A549 (cell line): ENCODE data around the gene TTC7B. TPM values are rescaled to one million over a fixed set of nuclear protein-coding genes. Genes with fewer than 3 reads are reported as not detected.

ENCODE experiments used
- ATAC-seq, 2 experiments: fragments of 200-7000 bp in 1 of 2; fragments of >200 bp in 1 of 2; cut with Nextera tagmentation in 1 of 2; cut with Tn5 transposase in 1 of 2; 3 replicates each; pipeline versions ENCODE4 v1.8.0 to v1.9.1; 2018 to 2020; ENCODE audit warnings: mild to moderate bottlenecking in 1 of 2, moderate library complexity in 1 of 2
- CTCF ChIA-PET: fragments of 300-600 bp; sonication (Branson Sonifier 250); formaldehyde crosslinking; extraction: SDS; loops from one replicate; lab custom pipeline; 2021; ENCODE audit warnings: antibody characterized with exemption, inconsistent platforms; lab: Yijun Ruan, JAX
- POLR2A ChIA-PET: fragments of 350-600 bp; formaldehyde crosslinking; extraction: SDS; loops from one replicate; lab custom pipeline; 2021; ENCODE audit warnings: antibody characterized with exemption, inconsistent platforms; lab: Yijun Ruan, JAX
- DNase-seq, 2 experiments: peaks; one replicate each; pipeline versions ENCODE4 v3.0.0 to v3.0.0-alpha.2; 2011 to 2016; ENCODE audit warnings: low read depth in 1 of 2, low spot score in 1 of 2
- FAIRE-seq: peaks from 2 replicates; lab custom pipeline; 2011; peaks lifted over from hg19 to GRCh38; lab: Jason Lieb, UNC
- H3K27ac ChIP-seq, 2 experiments: fragments of >200 bp; sonication (Bioruptor Twin); formaldehyde crosslinking; 3 replicates each; pipeline ENCODE4 v1.5.1; 2016 to 2017
- H3K4me1 ChIP-seq: fragments of >200 bp; sonication (Bioruptor Twin); formaldehyde crosslinking; 3 replicates; pipeline ENCODE4 v1.6.1; 2016
- H3K4me2 ChIP-seq: fragments of >200 bp; sonication (Bioruptor Twin); formaldehyde crosslinking; 3 replicates; pipeline ENCODE4 v1.6.1; 2016
- H3K4me3 ChIP-seq: fragments of >200 bp; sonication (Bioruptor Twin); formaldehyde crosslinking; 3 replicates; pipeline ENCODE4 v1.5.1; 2016
- H3K9me3 ChIP-seq: fragments of >200 bp; sonication (Bioruptor Twin); formaldehyde crosslinking; 3 replicates; pipeline ENCODE4 v1.6.1; 2016
- BHLHE40 ChIP-seq: IDR thresholded peaks from 2 replicates; pipeline ENCODE4 v1.6.1; 2012; ENCODE audit warnings: low read depth, low read length, inconsistent platforms
- CBX2 ChIP-seq: fragments of 200-600 bp; sonication (generic); IDR thresholded peaks from 2 replicates; pipeline ENCODE4 v1.6.1; 2016; ENCODE audit warnings: low read depth, mild to moderate bottlenecking, borderline replicate concordance
- CBX8 ChIP-seq: fragments of 200-600 bp; sonication (generic); IDR thresholded peaks from 2 replicates; pipeline ENCODE4 v1.6.1; 2016
- CEBPB ChIP-seq, 2 experiments: fragments of >200 bp in 1 of 2; sonication (Bioruptor Twin) in 1 of 2; formaldehyde crosslinking in 1 of 2; IDR thresholded peaks; 2 replicates each; pipeline ENCODE4 v1.6.1; 2012 to 2016
- ESRRA ChIP-seq: fragments of 150-350 bp; IDR thresholded peaks from 2 replicates; pipeline ENCODE4 v1.6.1; 2014; ENCODE audit warnings: mild to moderate bottlenecking, low read length, borderline replicate concordance
- HDAC2 ChIP-seq: fragments of 200-600 bp; sonication (generic); IDR thresholded peaks from 2 replicates; pipeline ENCODE4 v1.6.1; 2016
- HES2 ChIP-seq: fragments of >200 bp; sonication (Bioruptor Twin); formaldehyde crosslinking; IDR thresholded peaks from 2 replicates; pipeline ENCODE4 v1.6.1; 2016
- HEYL ChIP-seq: fragments of 250-450 bp; sonication (Bioruptor Pico); IDR thresholded peaks from 2 replicates; pipeline ENCODE4 v1.8.0; 2021; ENCODE audit warnings: mild to moderate bottlenecking, moderate library complexity
- HOXA7 ChIP-seq: fragments of 250-450 bp; sonication (Bioruptor Pico); IDR thresholded peaks from 2 replicates; pipeline ENCODE4 v1.5.0; 2020; ENCODE audit warnings: mild to moderate bottlenecking, moderate library complexity
- HOXB5 ChIP-seq: fragments of 250-450 bp; sonication (Bioruptor Pico); IDR thresholded peaks from 2 replicates; pipeline ENCODE4 v1.5.0; 2020; ENCODE audit warnings: mild to moderate bottlenecking, moderate library complexity
- JUN ChIP-seq, 2 experiments: fragments of >200 bp; sonication (Bioruptor Twin); formaldehyde crosslinking; IDR thresholded peaks; 2 replicates in 1 of 2; 3 replicates in 1 of 2; pipeline ENCODE4 v1.6.1; 2016 to 2017
- JUNB ChIP-seq: fragments of >200 bp; sonication (Bioruptor Twin); formaldehyde crosslinking; IDR thresholded peaks from 2 replicates; pipeline ENCODE4 v1.6.1; 2016
- KDM5A ChIP-seq: fragments of 200-600 bp; sonication (generic); IDR thresholded peaks from 2 replicates; pipeline ENCODE4 v1.6.1; 2016; ENCODE audit warnings: antibody characterized with exemption, mild to moderate bottlenecking
- MAFK ChIP-seq: fragments of 450-650 bp; IDR thresholded peaks from 2 replicates; pipeline ENCODE4 v1.6.1; 2014; ENCODE audit not compliant: partially characterized antibody
- MAZ ChIP-seq: fragments of 150-350 bp; IDR thresholded peaks from 2 replicates; pipeline ENCODE4 v1.6.1; 2014; ENCODE audit warnings: antibody characterized with exemption, low read depth, low read length, borderline replicate concordance
- MYC ChIP-seq: IDR thresholded peaks from 2 replicates; pipeline ENCODE4 v1.6.1; 2012; ENCODE audit warnings: mild to moderate bottlenecking, inconsistent platforms, low read length, improper control_type of control experiment, borderline replicate concordance
- NFE2L2 ChIP-seq: fragments of 150-350 bp; conservative IDR thresholded peaks from 2 replicates; pipeline ENCODE4 v1.6.1; 2014; ENCODE audit warnings: low read length
- NPAS2 ChIP-seq: fragments of 250-450 bp; sonication (Bioruptor Pico); IDR thresholded peaks from 2 replicates; pipeline ENCODE4 v1.8.0; 2022; ENCODE audit warnings: mild to moderate bottlenecking, moderate library complexity, borderline replicate concordance
- NR3C1 ChIP-seq: fragments of >200 bp; sonication (Bioruptor Twin); formaldehyde crosslinking; IDR thresholded peaks from 3 replicates; pipeline ENCODE4 v1.6.1; 2017
- PHF8 ChIP-seq: fragments of 200-600 bp; sonication (generic); IDR thresholded peaks from 2 replicates; pipeline ENCODE4 v1.6.1; 2016; ENCODE audit warnings: low read depth, mild to moderate bottlenecking, antibody characterized with exemption, moderate library complexity, borderline replicate concordance
- POLR2A ChIP-seq: IDR thresholded peaks from 2 replicates; pipeline ENCODE4 v1.6.1; 2012; ENCODE audit warnings: mild to moderate bottlenecking, low read length
- POLR2AphosphoS2 ChIP-seq: conservative IDR thresholded peaks from 2 replicates; pipeline ENCODE4 v1.6.1; 2012; ENCODE audit warnings: low read length, improper control_type of control experiment, inconsistent platforms
- RAD21 ChIP-seq, 2 experiments: fragments of >200 bp in 1 of 2; sonication (Bioruptor Twin) in 1 of 2; formaldehyde crosslinking in 1 of 2; IDR thresholded peaks in 1 of 2; conservative IDR thresholded peaks in 1 of 2; 2 replicates in 1 of 2; 3 replicates in 1 of 2; pipeline ENCODE4 v1.6.1; 2012 to 2018; ENCODE audit warnings: inconsistent platforms in 1 of 2
- USF2 ChIP-seq: fragments of 450-650 bp; IDR thresholded peaks from 2 replicates; pipeline ENCODE4 v1.6.1; 2014; ENCODE audit warnings: antibody characterized with exemption
- ZNF302 ChIP-seq: fragments of 250-450 bp; sonication (Bioruptor Pico); IDR thresholded peaks from 2 replicates; pipeline ENCODE4 v1.9.0; 2021; ENCODE audit warnings: inconsistent platforms, mild to moderate bottlenecking, moderate library complexity
- WGBS: methylation state at CpG from one replicate; pipeline ENCODE4 v1.1.6; 2017; ENCODE audit errors: missing lambda C conversion rate; 5-methylcytosine and 5-hydroxymethylcytosine counted together
- polyA plus RNA-seq, 4 experiments: library from polyadenylated mRNA; depleted of rRNA in 3 of 4; stranded (reverse); fragments of >200 nt; fragmentation: RNase III in 1 of 4; extraction: RNeasy Plus Mini Kit Qiagen cat#74134 plus additional on column Dnase treatment in 1 of 4; gene quantifications; 2 replicates in 3 of 4; 3 replicates in 1 of 4; pipeline ENCODE4 v1.2.3, GENCODE V29; 2011 to 2017
- TF ChIP-seq, protein P1 (sequence below): fragments of >200 bp; sonication (Bioruptor Twin); formaldehyde crosslinking; IDR thresholded peaks from 3 replicates; pipeline ENCODE4 v1.6.1; 2016
- TF ChIP-seq, protein P2 (sequence below): fragments of 200-600 bp; sonication (generic); IDR thresholded peaks from 2 replicates; pipeline ENCODE4 v1.6.1; 2016; ENCODE audit warnings: antibody characterized with exemption, mild to moderate bottlenecking, moderate library complexity
- TF ChIP-seq, protein P3 (sequence below): fragments of 250-450 bp; sonication (Bioruptor Pico); IDR thresholded peaks from 2 replicates; pipeline ENCODE4 v1.5.0; 2021; ENCODE audit warnings: mild to moderate bottlenecking, moderate library complexity, borderline replicate concordance

Gene TTC7B
- polyA plus RNA-seq, 2 of the 4 experiments (the other 2 are of a cell fraction), result 16.6 to 28.0 TPM

DNA sequence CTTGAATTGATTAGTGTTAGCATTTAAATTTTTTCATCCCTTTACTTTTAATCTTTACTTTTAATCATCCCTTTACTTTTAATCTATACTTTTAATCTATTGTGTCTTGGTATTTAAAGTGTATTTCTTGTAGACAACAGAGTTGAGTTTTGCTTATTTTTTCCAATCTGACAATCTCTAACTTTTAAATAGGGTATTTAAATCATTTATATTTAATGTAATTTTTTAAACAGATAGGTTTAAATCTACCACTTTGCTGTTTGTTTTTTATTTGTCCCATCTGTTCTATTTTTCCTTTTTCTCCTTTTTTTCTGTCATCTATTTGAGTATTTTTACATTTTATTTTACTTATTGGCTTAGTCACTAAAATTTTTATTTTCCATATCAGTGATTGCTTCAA is 68.3 kb downstream of the TTC7B start:
- ATAC-seq (no peak), DNase-seq (no peak), FAIRE-seq (no peak)
- no peak overlapping the region for H3K4me2 ChIP-seq
- CTCF ChIA-PET, result interaction anchor here (1.2 kb wide), 1 partner anchor 447 kb away, joined by 3 read pairs; no protein-coding TSS in a partner anchor
- POLR2A ChIA-PET, result no interaction called here
- H3K9me3 ChIP-seq, result peaks cover 18% of the 10 kb centered on the region
- H3K4me3 ChIP-seq, result no peak overlapping the region
- H3K4me1 ChIP-seq, result no peaks in the 10 kb centered on the region
- no peak overlapping the region for H3K27ac ChIP-seq
- TF ChIP-seq, protein P1, sequence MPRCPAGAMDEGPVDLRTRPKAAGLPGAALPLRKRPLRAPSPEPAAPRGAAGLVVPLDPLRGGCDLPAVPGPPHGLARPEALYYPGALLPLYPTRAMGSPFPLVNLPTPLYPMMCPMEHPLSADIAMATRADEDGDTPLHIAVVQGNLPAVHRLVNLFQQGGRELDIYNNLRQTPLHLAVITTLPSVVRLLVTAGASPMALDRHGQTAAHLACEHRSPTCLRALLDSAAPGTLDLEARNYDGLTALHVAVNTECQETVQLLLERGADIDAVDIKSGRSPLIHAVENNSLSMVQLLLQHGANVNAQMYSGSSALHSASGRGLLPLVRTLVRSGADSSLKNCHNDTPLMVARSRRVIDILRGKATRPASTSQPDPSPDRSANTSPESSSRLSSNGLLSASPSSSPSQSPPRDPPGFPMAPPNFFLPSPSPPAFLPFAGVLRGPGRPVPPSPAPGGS, result no peak
- TF ChIP-seq, protein P2, sequence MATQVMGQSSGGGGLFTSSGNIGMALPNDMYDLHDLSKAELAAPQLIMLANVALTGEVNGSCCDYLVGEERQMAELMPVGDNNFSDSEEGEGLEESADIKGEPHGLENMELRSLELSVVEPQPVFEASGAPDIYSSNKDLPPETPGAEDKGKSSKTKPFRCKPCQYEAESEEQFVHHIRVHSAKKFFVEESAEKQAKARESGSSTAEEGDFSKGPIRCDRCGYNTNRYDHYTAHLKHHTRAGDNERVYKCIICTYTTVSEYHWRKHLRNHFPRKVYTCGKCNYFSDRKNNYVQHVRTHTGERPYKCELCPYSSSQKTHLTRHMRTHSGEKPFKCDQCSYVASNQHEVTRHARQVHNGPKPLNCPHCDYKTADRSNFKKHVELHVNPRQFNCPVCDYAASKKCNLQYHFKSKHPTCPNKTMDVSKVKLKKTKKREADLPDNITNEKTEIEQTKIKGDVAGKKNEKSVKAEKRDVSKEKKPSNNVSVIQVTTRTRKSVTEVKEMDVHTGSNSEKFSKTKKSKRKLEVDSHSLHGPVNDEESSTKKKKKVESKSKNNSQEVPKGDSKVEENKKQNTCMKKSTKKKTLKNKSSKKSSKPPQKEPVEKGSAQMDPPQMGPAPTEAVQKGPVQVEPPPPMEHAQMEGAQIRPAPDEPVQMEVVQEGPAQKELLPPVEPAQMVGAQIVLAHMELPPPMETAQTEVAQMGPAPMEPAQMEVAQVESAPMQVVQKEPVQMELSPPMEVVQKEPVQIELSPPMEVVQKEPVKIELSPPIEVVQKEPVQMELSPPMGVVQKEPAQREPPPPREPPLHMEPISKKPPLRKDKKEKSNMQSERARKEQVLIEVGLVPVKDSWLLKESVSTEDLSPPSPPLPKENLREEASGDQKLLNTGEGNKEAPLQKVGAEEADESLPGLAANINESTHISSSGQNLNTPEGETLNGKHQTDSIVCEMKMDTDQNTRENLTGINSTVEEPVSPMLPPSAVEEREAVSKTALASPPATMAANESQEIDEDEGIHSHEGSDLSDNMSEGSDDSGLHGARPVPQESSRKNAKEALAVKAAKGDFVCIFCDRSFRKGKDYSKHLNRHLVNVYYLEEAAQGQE, result no peak
- no peak for TF ChIP-seq JUNB
- TF ChIP-seq MAZ, result no peak
- TF ChIP-seq HOXA7 (CRISPR knock-in tag), result no peak
- TF ChIP-seq MAFK, result no peak
- TF ChIP-seq CEBPB (IDR thresholded peaks at IDR 0.05), result no peak
- TF ChIP-seq MYC, result no peak
- no peak for TF ChIP-seq USF2
- TF ChIP-seq HEYL, result no peak
- TF ChIP-seq POLR2AphosphoS2, result no peak
- TF ChIP-seq ZNF302 (CRISPR knock-in tag), result no peak
- TF ChIP-seq HOXB5, result no peak
- no peak for TF ChIP-seq NR3C1
- TF ChIP-seq KDM5A, result no peak
- no peak for TF ChIP-seq PHF8
- TF ChIP-seq HES2, result no peak
- no peak for TF ChIP-seq POLR2A
- no peak for TF ChIP-seq HDAC2
- TF ChIP-seq CBX8, result no peak

DNA sequence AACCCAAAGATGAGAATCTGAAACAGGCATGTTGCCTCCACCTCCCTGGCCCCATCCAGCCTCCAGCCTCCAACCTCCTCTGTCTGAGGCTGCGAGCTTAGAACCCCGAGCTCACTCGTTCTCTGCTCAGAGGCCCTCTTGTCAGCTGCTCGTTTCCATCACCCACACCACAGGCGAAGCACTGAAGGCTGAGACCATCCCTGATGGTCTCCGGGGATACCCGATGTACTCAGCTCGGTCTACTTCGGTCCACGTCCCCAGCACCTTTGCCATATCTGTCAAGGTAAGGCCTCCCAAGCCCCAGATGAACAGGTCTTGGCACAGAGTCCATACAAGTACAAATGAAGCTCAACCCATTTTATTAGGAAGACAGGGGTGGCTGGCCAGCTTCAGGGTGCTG is 72.4 kb downstream of the TTC7B start:
- no peak for FAIRE-seq
- ChIA-PET POLR2A (interaction anchor here (0.8 kb wide), 1 partner anchor 14 kb away, joined by 3 read pairs; no protein-coding TSS in a partner anchor), CTCF (interaction anchor here (1.7 to 2.1 kb wide), 2 partner anchors 10 to 14 kb away, joined by 4 to 10 read pairs; no protein-coding TSS in a partner anchor)
- DNase-seq, result no peak
- no peaks in the 10 kb centered on the region for H3K4me1 ChIP-seq
- 88% methylated on average over 9 of the region's 10 CpGs for WGBS
- no peak overlapping the region for H3K4me2 ChIP-seq
- no peak for ATAC-seq
- H3K27ac ChIP-seq, result no peak overlapping the region
- H3K9me3 ChIP-seq, result peaks cover 7% of the 10 kb centered on the region; the same call in 1 of the 3 replicates
- no peak overlapping the region for H3K4me3 ChIP-seq
- TF ChIP-seq POLR2A (no peak), HDAC2 (no peak), CBX8 (no peak), CBX2 (no peak), NPAS2 (CRISPR knock-in tag) (no peak), RAD21 (conservative IDR thresholded peaks at IDR 0.05 in 1 of 2, IDR thresholded peaks at IDR 0.05 in 1 of 2) (no peak), NFE2L2 (no peak), JUN (IDR thresholded peaks at IDR 0.05) (no peak), NR3C1 (no peak), BHLHE40 (no peak), HOXA7 (CRISPR knock-in tag) (no peak), ESRRA (no peak), HEYL (no peak)
- TF ChIP-seq, protein P3, sequence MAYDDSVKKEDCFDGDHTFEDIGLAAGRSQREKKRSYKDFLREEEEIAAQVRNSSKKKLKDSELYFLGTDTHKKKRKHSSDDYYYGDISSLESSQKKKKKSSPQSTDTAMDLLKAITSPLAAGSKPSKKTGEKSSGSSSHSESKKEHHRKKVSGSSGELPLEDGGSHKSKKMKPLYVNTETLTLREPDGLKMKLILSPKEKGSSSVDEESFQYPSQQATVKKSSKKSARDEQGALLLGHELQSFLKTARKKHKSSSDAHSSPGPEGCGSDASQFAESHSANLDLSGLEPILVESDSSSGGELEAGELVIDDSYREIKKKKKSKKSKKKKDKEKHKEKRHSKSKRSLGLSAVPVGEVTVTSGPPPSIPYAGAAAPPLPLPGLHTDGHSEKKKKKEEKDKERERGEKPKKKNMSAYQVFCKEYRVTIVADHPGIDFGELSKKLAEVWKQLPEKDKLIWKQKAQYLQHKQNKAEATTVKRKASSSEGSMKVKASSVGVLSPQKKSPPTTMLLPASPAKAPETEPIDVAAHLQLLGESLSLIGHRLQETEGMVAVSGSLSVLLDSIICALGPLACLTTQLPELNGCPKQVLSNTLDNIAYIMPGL (CRISPR knock-in tag), result no peak
- TF ChIP-seq, protein P1, result no peak
